Measurements from ENCODE around the gene MIA. TPM values are rescaled to one million over a fixed set of nuclear protein-coding genes. Genes with fewer than 3 reads are reported as not detected.
"Not testable (repeated sequence)": the region's sequence is repeated elsewhere in the genome, so short reads cannot be mapped to it uniquely, and the experiment has no call there.

MIA gene
- total RNA-seq, 1 donor: not detected

DNA sequence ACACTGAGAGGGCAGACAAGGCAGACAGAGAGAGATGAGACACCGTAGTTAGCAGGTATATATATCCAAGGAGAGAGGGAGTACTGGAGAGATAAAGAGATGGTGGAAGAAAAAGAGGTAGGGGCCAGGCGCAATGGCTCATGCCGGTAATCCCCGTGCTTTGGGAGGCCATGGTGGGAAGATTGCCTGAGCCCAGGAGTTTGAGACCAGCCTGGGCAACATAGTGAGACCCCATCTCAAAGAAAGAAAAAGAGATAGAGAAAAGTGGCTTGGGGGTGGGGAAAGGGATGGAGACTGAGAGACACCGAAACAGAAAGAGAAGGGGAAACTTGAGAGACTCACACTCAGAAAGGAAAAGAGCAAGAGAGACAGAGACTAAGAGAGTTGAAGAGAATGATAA is 5.3 kb downstream of the MIA start:
- H3K4me3 ChIP-seq (ENCODE audit: low read depth, low read length): no peak overlapping the region
- DNase-seq (ENCODE audit: low read depth): no peak
- TF ChIP-seq, protein P1, sequence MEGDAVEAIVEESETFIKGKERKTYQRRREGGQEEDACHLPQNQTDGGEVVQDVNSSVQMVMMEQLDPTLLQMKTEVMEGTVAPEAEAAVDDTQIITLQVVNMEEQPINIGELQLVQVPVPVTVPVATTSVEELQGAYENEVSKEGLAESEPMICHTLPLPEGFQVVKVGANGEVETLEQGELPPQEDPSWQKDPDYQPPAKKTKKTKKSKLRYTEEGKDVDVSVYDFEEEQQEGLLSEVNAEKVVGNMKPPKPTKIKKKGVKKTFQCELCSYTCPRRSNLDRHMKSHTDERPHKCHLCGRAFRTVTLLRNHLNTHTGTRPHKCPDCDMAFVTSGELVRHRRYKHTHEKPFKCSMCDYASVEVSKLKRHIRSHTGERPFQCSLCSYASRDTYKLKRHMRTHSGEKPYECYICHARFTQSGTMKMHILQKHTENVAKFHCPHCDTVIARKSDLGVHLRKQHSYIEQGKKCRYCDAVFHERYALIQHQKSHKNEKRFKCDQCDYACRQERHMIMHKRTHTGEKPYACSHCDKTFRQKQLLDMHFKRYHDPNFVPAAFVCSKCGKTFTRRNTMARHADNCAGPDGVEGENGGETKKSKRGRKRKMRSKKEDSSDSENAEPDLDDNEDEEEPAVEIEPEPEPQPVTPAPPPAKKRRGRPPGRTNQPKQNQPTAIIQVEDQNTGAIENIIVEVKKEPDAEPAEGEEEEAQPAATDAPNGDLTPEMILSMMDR (IDR thresholded peaks at IDR 0.05; ENCODE audit: insufficient read depth, low read length): no peak

DNA sequence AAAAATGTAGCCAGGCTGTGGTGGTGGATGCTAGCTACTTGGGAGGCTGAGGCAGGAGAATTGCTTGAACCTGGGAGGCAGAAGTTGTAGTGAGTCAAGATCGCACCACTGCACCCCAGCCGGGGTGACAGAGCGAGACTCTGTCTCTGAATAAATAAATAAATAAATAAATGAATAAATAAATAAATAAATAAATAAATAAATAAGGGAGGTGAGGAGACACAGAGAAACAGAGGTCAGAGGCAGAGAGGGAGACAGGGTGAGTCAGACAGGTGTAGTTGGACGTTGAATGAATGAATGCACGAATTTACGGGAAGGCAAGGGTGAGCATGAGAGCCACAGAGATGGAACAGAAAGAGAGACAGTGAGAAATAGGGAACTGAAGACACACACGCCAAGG is 5.8 kb downstream of the MIA start:
- no peak for DNase-seq (ENCODE audit: low read depth)
- H3K4me3 ChIP-seq (ENCODE audit: low read depth, low read length): no peak overlapping the region
- TF ChIP-seq, protein P1 (IDR thresholded peaks at IDR 0.05; ENCODE audit: insufficient read depth, low read length): no peak

DNA sequence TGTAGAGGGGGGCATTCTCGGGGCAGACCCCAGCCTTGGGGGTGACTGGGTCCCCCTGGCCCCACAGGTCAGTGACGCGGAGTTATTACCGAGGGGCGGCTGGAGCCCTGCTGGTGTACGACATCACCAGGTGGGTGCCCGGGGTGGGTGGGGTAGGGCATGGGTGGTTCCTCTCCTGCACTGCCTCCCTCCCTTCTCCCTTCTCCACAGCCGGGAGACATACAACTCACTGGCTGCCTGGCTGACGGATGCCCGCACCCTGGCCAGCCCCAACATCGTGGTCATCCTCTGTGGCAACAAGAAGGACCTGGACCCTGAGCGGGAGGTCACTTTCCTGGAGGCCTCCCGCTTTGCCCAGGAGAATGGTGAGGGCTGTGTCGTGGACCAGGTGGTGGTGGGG is 8.4 kb downstream of the MIA start:
- TF ChIP-seq, protein P1 (IDR thresholded peaks at IDR 0.05; ENCODE audit: insufficient read depth, low read length): no peak
- DNase-seq (ENCODE audit: low read depth): no peak
- H3K4me3 ChIP-seq (ENCODE audit: low read depth, low read length): no peak overlapping the region

DNA sequence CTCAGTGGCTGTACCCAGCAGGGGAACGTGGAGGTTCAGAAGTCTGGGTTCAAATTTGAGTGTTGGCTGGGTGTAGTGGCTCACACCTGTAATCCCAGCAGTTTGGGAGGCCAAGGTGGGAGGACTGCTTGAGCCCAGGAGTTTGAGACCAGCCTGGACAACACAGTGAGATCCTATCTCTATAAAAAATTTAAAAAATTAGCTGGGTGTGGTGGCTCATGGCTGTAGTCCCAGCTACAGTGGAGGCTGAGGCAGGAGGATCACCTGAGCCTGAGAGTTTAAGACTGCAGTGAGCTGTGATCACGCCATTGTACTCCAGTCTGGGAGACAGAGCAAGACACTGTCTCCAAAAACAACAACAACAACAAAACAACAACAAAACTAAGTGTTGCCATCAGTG is 8.8 kb downstream of the MIA start:
- H3K4me3 ChIP-seq (ENCODE audit: low read depth, low read length); DNase-seq (ENCODE audit: low read depth): not testable (repeated sequence)

DNA sequence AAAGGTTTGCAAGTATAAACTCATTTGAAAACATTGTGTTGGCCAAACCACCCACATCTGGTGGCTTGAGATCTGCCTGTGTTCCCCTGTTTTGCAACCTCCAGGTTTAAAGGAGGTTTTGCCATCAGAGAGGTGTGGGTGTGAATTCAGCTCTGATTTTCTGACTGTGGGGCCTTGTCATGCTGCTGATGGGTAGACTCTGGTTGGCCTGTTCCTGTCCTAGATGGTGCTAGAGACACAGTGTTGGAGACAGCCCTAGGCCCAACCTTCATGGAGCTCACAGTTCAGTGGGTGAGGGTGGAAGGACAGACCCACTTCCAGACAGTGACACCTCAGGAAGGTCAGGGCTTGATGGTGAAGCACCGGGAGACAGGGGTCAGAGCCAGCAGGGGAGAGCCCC is 10.2 kb downstream of the MIA start:
- no peak overlapping the region for H3K4me3 ChIP-seq (ENCODE audit: low read depth, low read length)
- TF ChIP-seq, protein P1 (IDR thresholded peaks at IDR 0.05; ENCODE audit: insufficient read depth, low read length): no peak
- no peak for DNase-seq (ENCODE audit: low read depth)

DNA sequence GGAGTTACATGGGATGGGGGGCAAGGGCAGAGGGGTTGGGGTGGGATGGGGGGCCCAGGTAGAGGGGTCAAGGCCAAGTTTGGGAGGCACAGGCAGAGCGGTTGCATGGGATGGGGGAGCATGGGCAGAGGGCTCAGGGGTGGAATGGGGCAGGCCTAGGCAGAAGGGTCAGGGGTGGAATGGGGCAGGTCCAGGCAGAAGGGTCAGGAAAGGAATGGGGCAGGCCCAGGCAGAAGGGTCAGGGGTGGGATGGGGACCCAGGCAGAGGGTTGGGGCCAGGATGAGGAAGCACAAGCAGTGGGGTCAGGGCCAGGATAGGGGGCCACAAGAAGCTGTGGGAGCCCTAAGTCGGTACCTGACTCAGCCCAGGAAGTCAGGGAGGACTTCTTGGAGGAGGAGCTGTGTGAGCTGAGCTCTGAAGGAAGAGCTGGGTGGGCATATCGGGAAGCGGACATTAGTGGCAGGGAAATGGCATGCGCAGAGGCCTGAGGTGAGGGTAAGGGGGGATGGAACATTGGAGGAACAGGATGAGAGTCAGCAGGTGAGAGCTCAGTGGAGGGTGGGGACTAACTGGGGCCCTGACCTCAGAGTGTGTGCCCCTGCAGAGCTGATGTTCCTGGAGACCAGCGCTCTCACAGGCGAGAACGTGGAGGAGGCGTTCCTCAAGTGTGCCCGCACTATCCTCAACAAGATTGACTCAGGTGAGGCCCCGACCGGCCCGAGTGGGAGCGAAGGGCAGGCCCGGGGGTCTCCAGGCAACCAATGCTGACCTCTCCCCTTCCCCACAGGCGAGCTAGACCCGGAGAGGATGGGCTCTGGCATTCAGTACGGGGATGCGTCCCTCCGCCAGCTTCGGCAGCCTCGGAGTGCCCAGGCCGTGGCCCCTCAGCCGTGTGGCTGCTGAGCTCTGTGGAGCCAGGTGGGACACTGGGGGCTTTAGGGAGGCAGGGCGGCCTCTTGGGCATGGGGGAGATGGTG is 11.0 kb downstream of the MIA start:
- DNase-seq (ENCODE audit: low read depth): no peak
- TF ChIP-seq, protein P1 (IDR thresholded peaks at IDR 0.05; ENCODE audit: insufficient read depth, low read length): no peak
- H3K4me3 ChIP-seq (ENCODE audit: low read depth, low read length): no peak overlapping the region

DNA sequence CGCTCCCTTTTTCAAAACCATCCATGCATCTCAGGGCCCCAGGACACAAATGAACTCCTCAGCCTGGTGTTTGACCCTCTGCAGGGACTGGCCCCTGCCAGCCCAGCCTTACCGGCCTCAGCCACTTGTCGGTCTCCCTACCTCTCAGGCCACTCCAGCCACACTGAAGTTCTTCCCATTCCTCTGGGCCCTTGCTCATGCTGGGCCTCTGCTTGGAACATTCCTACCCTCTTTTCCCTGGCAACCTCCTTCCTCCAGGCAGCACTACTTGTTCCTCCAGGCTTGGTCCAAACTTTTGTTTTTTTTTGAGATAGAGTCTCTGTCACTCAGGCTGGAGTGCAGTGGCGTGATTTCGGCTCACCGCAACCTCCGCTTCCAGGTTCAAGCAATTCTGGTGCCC is 16.0 kb downstream of the MIA start:
- TF ChIP-seq, protein P1 (IDR thresholded peaks at IDR 0.05; ENCODE audit: insufficient read depth, low read length): no peak
- DNase-seq (ENCODE audit: low read depth): no peak

More for the DNA sequence above, 16.0 kb downstream of the MIA start:
- H3K4me3 ChIP-seq (ENCODE audit: low read depth, low read length): no peak overlapping the region

Data from fibroblast of the aortic adventitia (primary cell).